OCI-LY7 (cell line): ENCODE results near the gene CYP46A1. TPM values are rescaled to one million over a fixed set of nuclear protein-coding genes. Genes with fewer than 3 reads are reported as not detected.

Experiments used
- BruUV-seq: library from RNA; stranded (reverse); fragments of 400-500 nt; replicated peaks from 2 replicates; lab custom pipeline; 2021; lab: Mats Ljungman, UMichigan
- CTCF ChIA-PET: fragments of 300-600 bp; sonication (Branson Sonifier 250); formaldehyde crosslinking; loops from one replicate; lab custom pipeline; 2022; ENCODE audit warnings: antibody characterized with exemption; ENCODE audit not compliant: unreplicated experiment; lab: Charles Lee
- POLR2A ChIA-PET: fragments of 300-600 bp; sonication (Branson Sonifier 250); formaldehyde crosslinking; loops from one replicate; lab custom pipeline; 2022; ENCODE audit warnings: antibody characterized with exemption; lab: Charles Lee
- DNase-seq: peaks from one replicate; pipeline ENCODE4 v3.0.0-alpha.2; 2015; ENCODE audit warnings: low spot score
- H2AFZ ChIP-seq: fragments of 200-600 bp; sonication (generic), shearing (Covaris generic); 2 replicates; pipeline ENCODE4 v1.6.1; 2014; ENCODE audit warnings: mild to moderate bottlenecking, antibody characterized with exemption, low read length, moderate library complexity
- H3K27ac ChIP-seq: fragments of 200-600 bp; sonication (generic); 2 replicates; pipeline ENCODE4 v1.5.1; 2014; ENCODE audit warnings: mixed run types, low read depth, mild to moderate bottlenecking, moderate library complexity, low read length, inconsistent platforms; ENCODE audit not compliant: poor library complexity, severe bottlenecking
- H3K36me3 ChIP-seq: fragments of 200-600 bp; sonication (generic); 2 replicates; pipeline ENCODE4 v1.6.1; 2014; ENCODE audit warnings: mild to moderate bottlenecking, antibody characterized with exemption, low read length, moderate library complexity, mixed read lengths; ENCODE audit not compliant: insufficient read depth
- H3K4me1 ChIP-seq: fragments of 200-600 bp; sonication (generic); 2 replicates; pipeline ENCODE4 v1.5.1; 2014; ENCODE audit warnings: mild to moderate bottlenecking, low read length; ENCODE audit not compliant: insufficient read depth, poor library complexity, severe bottlenecking
- H3K4me2 ChIP-seq: fragments of 200-600 bp; sonication (generic); 2 replicates; pipeline ENCODE4 v1.6.1; 2014; ENCODE audit warnings: mild to moderate bottlenecking, low read length
- H3K4me3 ChIP-seq: fragments of 200-600 bp; sonication (generic); 2 replicates; pipeline ENCODE4 v1.5.1; 2014; ENCODE audit warnings: mild to moderate bottlenecking, low read depth, low read length; ENCODE audit not compliant: poor library complexity, severe bottlenecking
- H3K79me2 ChIP-seq: fragments of 200-600 bp; sonication (generic); 2 replicates; pipeline ENCODE4 v1.6.1; 2016; ENCODE audit warnings: low read depth, mild to moderate bottlenecking, low read length, moderate library complexity, mixed read lengths; ENCODE audit not compliant: insufficient read depth
- H3K9me2 ChIP-seq: fragments of 200-600 bp; sonication (generic); 2 replicates; pipeline ENCODE4 v1.6.1; 2016; ENCODE audit warnings: mild to moderate bottlenecking, low read length, mixed read lengths; ENCODE audit not compliant: insufficient read depth
- H3K9me3 ChIP-seq: fragments of 200-600 bp; sonication (generic); 2 replicates; pipeline ENCODE4 v1.6.1; 2014; ENCODE audit warnings: mild to moderate bottlenecking, mixed run types, low read length, mixed read lengths
- H4K20me1 ChIP-seq: fragments of 200-600 bp; sonication (generic); 2 replicates; pipeline ENCODE4 v1.6.1; 2014; ENCODE audit warnings: mild to moderate bottlenecking, antibody characterized with exemption, low read length, moderate library complexity, mixed read lengths; ENCODE audit not compliant: insufficient read depth
- CTCF ChIP-seq: fragments of 200-600 bp; sonication (generic); conservative IDR thresholded peaks from 2 replicates; pipeline ENCODE4 v1.5.1; 2014; ENCODE audit warnings: mild to moderate bottlenecking, antibody characterized with exemption, low read length, moderate library complexity, mixed read lengths
- EZH2phosphoT487 ChIP-seq: fragments of 200-600 bp; sonication (generic); IDR thresholded peaks from 2 replicates; pipeline ENCODE4 v1.6.1; 2018; ENCODE audit warnings: low read depth, borderline replicate concordance, mild to moderate bottlenecking, mixed run types, antibody characterized with exemption, low read length, moderate library complexity, mixed read lengths
- intact Hi-C: fragments of 100-400 bp; cut with micrococcal nuclease; formaldehyde crosslinking; loops from one replicate; pipeline ENCODE4 v1.10.0; 2022; ENCODE audit not compliant: unreplicated experiment
- total RNA-seq, 2 experiments: library from RNA; depleted of rRNA in 1 of 2; stranded (reverse); fragments of >200 nt in 1 of 2; shearing (Covaris generic) in 1 of 2; gene quantifications; 2 replicates each; pipeline ENCODE4 v1.2.3, GENCODE V29; 2014 to 2022

CYP46A1 gene
- total RNA-seq, 2 experiments from 2014 or later: 4.1 to 10.8 TPM

GRCh38 chr14:99763527-99764221 is 79.6 kb downstream of the CYP46A1 start:
- POLR2A ChIA-PET: interaction anchor here (0.6 kb wide), 1 partner anchor 444 kb away, joined by 3 read pairs; no protein-coding TSS in a partner anchor
- CTCF ChIA-PET: no interaction called here

GRCh38 chr14:99764222-99764706 is 80.2 kb downstream of the CYP46A1 start:
- DNase-seq: no peak
- no peaks in the 10 kb centered on the region for H4K20me1 ChIP-seq
- no peak overlapping the region for H2AFZ ChIP-seq
- intact Hi-C loops: no loop called here
- no peaks in the 10 kb centered on the region for H3K4me1 ChIP-seq
- ChIA-PET POLR2A (no interaction called here), CTCF (no interaction called here)
- H3K79me2 ChIP-seq: no peaks in the 10 kb centered on the region
- no peak overlapping the region for H3K27ac ChIP-seq
- no TSS peak for BruUV-seq
- H3K36me3 ChIP-seq: no peaks in the 10 kb centered on the region
- no peaks in the 10 kb centered on the region for H3K9me3 ChIP-seq
- H3K4me2 ChIP-seq: no peak overlapping the region
- H3K4me3 ChIP-seq: no peak overlapping the region
- no peaks in the 10 kb centered on the region for H3K9me2 ChIP-seq
- TF ChIP-seq CTCF (no peak), EZH2phosphoT487 (no peak)

More at GRCh38 chr14:99763527-99764221, 79.6 kb downstream of the CYP46A1 start:
- Histone ChIP-seq H3K27ac (no peak overlapping the region), H3K9me2 (no peaks in the 10 kb centered on the region), H3K36me3 (no peaks in the 10 kb centered on the region), H2AFZ (no peak overlapping the region), H3K4me3 (no peak overlapping the region), H3K4me1 (no peaks in the 10 kb centered on the region), H3K9me3 (no peaks in the 10 kb centered on the region), H3K4me2 (no peak overlapping the region), H3K79me2 (no peaks in the 10 kb centered on the region), H4K20me1 (no peaks in the 10 kb centered on the region)
- no peak for DNase-seq
- intact Hi-C loops: no loop called here
- TF ChIP-seq CTCF (no peak), EZH2phosphoT487 (no peak)
- BruUV-seq: no TSS peak

GRCh38 chr14:99768381-99768780 is 84.3 kb downstream of the CYP46A1 start:
- Histone ChIP-seq H3K27ac (no peak overlapping the region), H3K79me2 (no peaks in the 10 kb centered on the region), H3K9me2 (no peaks in the 10 kb centered on the region), H2AFZ (no peak overlapping the region), H3K4me2 (no peak overlapping the region), H3K36me3 (no peaks in the 10 kb centered on the region), H4K20me1 (no peaks in the 10 kb centered on the region), H3K4me1 (no peaks in the 10 kb centered on the region), H3K4me3 (no peak overlapping the region), H3K9me3 (no peaks in the 10 kb centered on the region)
- intact Hi-C loops: no loop called here
- DNase-seq: no peak
- no peak for TF ChIP-seq EZH2phosphoT487
- no peak for TF ChIP-seq CTCF
- ChIA-PET POLR2A (interaction anchor here (0.7 kb wide), 1 partner anchor 171 kb away, joined by 3 read pairs; no protein-coding TSS in a partner anchor), CTCF (no interaction called here)
- no TSS peak for BruUV-seq
